IMR-90 (cell line): ENCODE data around the gene CHI3L1. TPM values are rescaled to one million over a fixed set of nuclear protein-coding genes. Genes with fewer than 3 reads are reported as not detected.

ENCODE experiments used
- ATAC-seq: fragments of 200-7000 bp; cut with Tn5 transposase; 2 replicates; pipeline ENCODE4 v1.9.1; 2020; ENCODE audit warnings: low read depth, mild to moderate bottlenecking, moderate library complexity
- BruUV-seq: library from RNA; stranded (reverse); fragments of 400-500 nt; replicated peaks from 2 replicates; lab custom pipeline; 2021; lab: Mats Ljungman, UMichigan
- CTCF ChIA-PET: fragments of 300-600 bp; formaldehyde crosslinking; extraction: SDS; loops from one replicate; lab custom pipeline; 2021; ENCODE audit warnings: antibody characterized with exemption; lab: Yijun Ruan, JAX
- POLR2A ChIA-PET: fragments of 300-600 bp; sonication (Branson Sonifier 250); formaldehyde crosslinking; loops from one replicate; lab custom pipeline; 2022; ENCODE audit warnings: antibody characterized with exemption; ENCODE audit not compliant: unreplicated experiment; lab: Charles Lee
- DNase-seq: peaks from one replicate; pipeline ENCODE4 v3.0.0; 2013
- H2AFZ ChIP-seq: replicated peaks from 2 replicates; pipeline ENCODE3; 2013; ENCODE audit warnings: low read length, mild to moderate bottlenecking; ENCODE audit not compliant: poor library complexity
- H2AK5ac ChIP-seq: 2 replicates; pipeline ENCODE4 v1.6.1; 2013; ENCODE audit warnings: low read depth, low read length, inconsistent platforms
- H2AK9ac ChIP-seq: replicated peaks from 2 replicates; pipeline ENCODE3; 2013; ENCODE audit warnings: mild to moderate bottlenecking, low read depth, low read length, moderate library complexity; ENCODE audit not compliant: poor library complexity
- H2BK120ac ChIP-seq: 2 replicates; pipeline ENCODE4 v1.6.1; 2013; ENCODE audit warnings: low read depth, low read length, inconsistent platforms
- H2BK15ac ChIP-seq: 3 replicates; pipeline ENCODE4 v1.6.1; 2013; ENCODE audit warnings: low read depth, low read length, inconsistent platforms
- H2BK20ac ChIP-seq: 2 replicates; pipeline ENCODE4 v1.6.1; 2013; ENCODE audit warnings: low read depth, mild to moderate bottlenecking, inconsistent platforms, low read length, moderate library complexity
- H2BK5ac ChIP-seq: 2 replicates; pipeline ENCODE4 v1.6.1; 2013; ENCODE audit warnings: mild to moderate bottlenecking, low read depth, low read length, inconsistent platforms; ENCODE audit not compliant: poor library complexity, severe bottlenecking
- H3K14ac ChIP-seq: replicated peaks from 2 replicates; pipeline ENCODE4 v1.6.1; 2013; ENCODE audit warnings: low read depth, low read length, inconsistent platforms
- H3K18ac ChIP-seq: 2 replicates; pipeline ENCODE4 v1.6.1; 2013; ENCODE audit warnings: low read depth, low read length, control low read depth
- H3K23ac ChIP-seq: 2 replicates; pipeline ENCODE4 v1.6.1; 2013; ENCODE audit warnings: low read depth, low read length, inconsistent platforms
- H3K27ac ChIP-seq: 2 replicates; pipeline ENCODE4 v1.5.1; 2013; ENCODE audit warnings: mild to moderate bottlenecking, control low read depth, low read length; ENCODE audit not compliant: insufficient read depth
- H3K27me3 ChIP-seq: 2 replicates; pipeline ENCODE4 v1.6.1; 2013; ENCODE audit warnings: low read length; ENCODE audit not compliant: control insufficient read depth, insufficient read depth
- H3K36me3 ChIP-seq: 2 replicates; pipeline ENCODE4 v1.6.1; 2013; ENCODE audit warnings: low read length, mixed read lengths; ENCODE audit not compliant: control insufficient read depth, insufficient read depth
- H3K4ac ChIP-seq: 2 replicates; pipeline ENCODE4 v1.6.1; 2013; ENCODE audit warnings: low read depth, low read length, inconsistent platforms
- H3K4me1 ChIP-seq: 2 replicates; pipeline ENCODE4 v1.6.1; 2013; ENCODE audit warnings: low read length, mixed read lengths; ENCODE audit not compliant: control insufficient read depth, insufficient read depth
- H3K4me2 ChIP-seq: 2 replicates; pipeline ENCODE4 v1.6.1; 2013; ENCODE audit warnings: low read depth, mild to moderate bottlenecking, control low read depth, low read length, moderate library complexity
- H3K4me3 ChIP-seq: 2 replicates; pipeline ENCODE4 v1.5.1; 2013; ENCODE audit warnings: low read depth, mild to moderate bottlenecking, control low read depth, low read length, moderate library complexity; ENCODE audit not compliant: insufficient read depth
- H3K56ac ChIP-seq: 2 replicates; pipeline ENCODE4 v1.6.1; 2013; ENCODE audit warnings: low read length, inconsistent platforms; ENCODE audit not compliant: insufficient read depth; ENCODE audit errors: extremely low read depth
- H3K79me1 ChIP-seq, 2 experiments: 2 replicates each; pipeline ENCODE4 v1.6.1; 2013; ENCODE audit warnings: low read length in 2 of 2, inconsistent platforms in 1 of 2, low read depth in 1 of 2
- H3K9ac ChIP-seq: 2 replicates; pipeline ENCODE4 v1.6.1; 2013; ENCODE audit warnings: low read depth, low read length, control low read depth
- H3K9me1 ChIP-seq: 2 replicates; pipeline ENCODE4 v1.6.1; 2013; ENCODE audit warnings: low read length, inconsistent platforms; ENCODE audit not compliant: insufficient read depth
- H3K9me3 ChIP-seq: 2 replicates; pipeline ENCODE4 v1.6.1; 2013; ENCODE audit warnings: low read length; ENCODE audit not compliant: control insufficient read depth, insufficient read depth
- H4K20me1 ChIP-seq: 2 replicates; pipeline ENCODE4 v1.6.1; 2013; ENCODE audit warnings: low read length, inconsistent platforms; ENCODE audit not compliant: insufficient read depth
- H4K5ac ChIP-seq: 2 replicates; pipeline ENCODE4 v1.6.1; 2013; ENCODE audit warnings: mild to moderate bottlenecking, low read depth, low read length, control low read depth
- H4K8ac ChIP-seq, 2 experiments: 2 replicates each; pipeline ENCODE4 v1.6.1; 2013; ENCODE audit warnings: low read depth in 2 of 2, low read length in 2 of 2, control low read depth in 1 of 2, inconsistent platforms in 1 of 2
- H4K91ac ChIP-seq: 2 replicates; pipeline ENCODE4 v1.6.1; 2013; ENCODE audit warnings: low read depth, low read length, inconsistent platforms; ENCODE audit not compliant: insufficient read depth
- BHLHE40 ChIP-seq: fragments of 150-350 bp; IDR thresholded peaks from 2 replicates; pipeline ENCODE4 v1.6.1; 2016; ENCODE audit warnings: mild to moderate bottlenecking, low read depth, low read length
- CEBPB ChIP-seq: IDR thresholded peaks from 2 replicates; pipeline ENCODE4 v1.6.1; 2012; ENCODE audit warnings: low read depth, low read length, improper control_type of control experiment
- CHD1 ChIP-seq: IDR thresholded peaks from 2 replicates; pipeline ENCODE4 v1.6.1; 2012; ENCODE audit warnings: low read depth, low read length, improper control_type of control experiment
- ELK1 ChIP-seq: fragments of 150-350 bp; IDR thresholded peaks from 2 replicates; pipeline ENCODE4 v1.6.1; 2016; ENCODE audit warnings: low read depth, mild to moderate bottlenecking, low read length, moderate library complexity, borderline replicate concordance
- FOS ChIP-seq: fragments of 150-350 bp; IDR thresholded peaks from 2 replicates; pipeline ENCODE4 v1.6.1; 2016; ENCODE audit warnings: low read depth, low read length
- MAZ ChIP-seq: IDR thresholded peaks from 2 replicates; pipeline ENCODE4 v1.6.1; 2012; ENCODE audit warnings: low read depth, mild to moderate bottlenecking, low read length, improper control_type of control experiment, moderate library complexity, borderline replicate concordance
- POLR2A ChIP-seq: IDR thresholded peaks from 2 replicates; pipeline ENCODE4 v1.6.1; 2012; ENCODE audit warnings: mild to moderate bottlenecking, low read depth, low read length
- RCOR1 ChIP-seq: IDR thresholded peaks from 2 replicates; pipeline ENCODE4 v1.6.1; 2012; ENCODE audit warnings: mild to moderate bottlenecking, low read length, improper control_type of control experiment; ENCODE audit not compliant: insufficient replicate concordance
- SMC3 ChIP-seq: fragments of 150-350 bp; IDR thresholded peaks from 2 replicates; pipeline ENCODE4 v1.6.1; 2016; ENCODE audit warnings: low read depth, mild to moderate bottlenecking, antibody characterized with exemption, low read length, moderate library complexity
- WGBS, 2 experiments: methylation state at CpG; one replicate each; pipeline versions ENCODE4 v1.1.5 to v1.1.7; 2013; ENCODE audit warnings: missing lambda C conversion rate in 2 of 2; ENCODE audit not compliant: insufficient read length in 1 of 2; ENCODE audit errors: extremely low coverage in 2 of 2; 5-methylcytosine and 5-hydroxymethylcytosine counted together
- dilution Hi-C: fragments of 300-500 bp; cut with HindIII; formaldehyde crosslinking; loops from one replicate; pipeline ENCODE4 v1.14.3; 2018; ENCODE audit warnings: low sequenced_read_pairs; ENCODE audit not compliant: unreplicated experiment
- in situ Hi-C: fragments of 300-500 bp; cut with MboI; formaldehyde crosslinking; loops from 3 replicates; pipeline ENCODE4 v1.14.3; 2019; ENCODE audit warnings: low sequenced_read_pairs, inconsistent platforms, mixed read lengths
- intact Hi-C: fragments of 100-400 bp; cut with micrococcal nuclease; formaldehyde crosslinking; loops from 2 replicates; pipeline ENCODE4 v1.10.0; 2022
- polyA plus RNA-seq, 3 experiments: library from polyadenylated mRNA; depleted of rRNA; stranded (reverse); fragments of >200 nt; gene quantifications; 2 replicates each; pipeline ENCODE4 v1.2.3, GENCODE V29; 2012; ENCODE audit warnings: low replicate concordance in 1 of 3
- total RNA-seq: library from RNA; depleted of rRNA; stranded (reverse); fragments of >200 nt; gene quantifications from 2 replicates; pipeline ENCODE4 v1.2.3, GENCODE V29; 2012
- TF ChIP-seq, protein P1 (sequence below): fragments of 150-350 bp; IDR thresholded peaks from 2 replicates; pipeline ENCODE4 v1.6.1; 2017; ENCODE audit warnings: mild to moderate bottlenecking, antibody characterized with exemption, low read length, low read depth
- TF ChIP-seq, protein P2 (sequence below): conservative IDR thresholded peaks from 2 replicates; pipeline ENCODE4 v1.5.1; 2012; ENCODE audit warnings: mild to moderate bottlenecking, low read depth, low read length, improper control_type of control experiment

The CHI3L1 gene
- total and polyA plus RNA-seq, 2 of the 4 experiments (the other 2 are of a cell fraction) = 0.17 TPM; not detected in 1

- Histone ChIP-seq H4K20me1 (no peaks in the 10 kb centered on the region), H2BK120ac (no peak overlapping the region), H2BK15ac (no peak overlapping the region), H3K4ac (no peak overlapping the region), H2AFZ (no peak overlapping the region), H3K9me3 (no peaks in the 10 kb centered on the region), H4K5ac (no peak overlapping the region), H3K9me1 (no peaks in the 10 kb centered on the region), H3K14ac (no peak overlapping the region), H4K8ac (no peak overlapping the region), H3K23ac (no peak overlapping the region), H3K56ac (no peak overlapping the region), H2AK9ac (no peak overlapping the region), H3K9ac (no peak overlapping the region), H3K27ac (no peak overlapping the region), H3K79me1 (no peaks in the 10 kb centered on the region), H3K36me3 (no peaks in the 10 kb centered on the region), H3K4me3 (no peak overlapping the region), H2AK5ac (no peak overlapping the region), H2BK5ac (no peak overlapping the region), H3K18ac (no peak overlapping the region), H2BK20ac (no peak overlapping the region), H3K4me1 (peaks cover 2% of the 10 kb centered on the region; the same call in 1 of the 2 replicates), H4K91ac (no peak overlapping the region), H3K27me3 (peaks cover 16% of the 10 kb centered on the region), H3K4me2 (no peak overlapping the region)
- ATAC-seq (no peak), DNase-seq (no peak)
- no TSS peak for BruUV-seq
- in situ Hi-C loops (no loop called here), intact Hi-C loops (no loop called here), dilution Hi-C loops (no loop called here)
- CTCF ChIA-PET = no interaction called here
- WGBS, 2 experiments = no CpG with 5 or more reads among the region's 2 CpGs
- no peak for TF ChIP-seq ELK1
- TF ChIP-seq FOS = no peak
- TF ChIP-seq CEBPB = no peak
- TF ChIP-seq RCOR1 = no peak
- TF ChIP-seq CHD1 = no peak
- no peak for TF ChIP-seq POLR2A
- TF ChIP-seq SMC3 = no peak
- TF ChIP-seq BHLHE40 = no peak
- TF ChIP-seq MAZ = no peak
- TF ChIP-seq, protein P1, sequence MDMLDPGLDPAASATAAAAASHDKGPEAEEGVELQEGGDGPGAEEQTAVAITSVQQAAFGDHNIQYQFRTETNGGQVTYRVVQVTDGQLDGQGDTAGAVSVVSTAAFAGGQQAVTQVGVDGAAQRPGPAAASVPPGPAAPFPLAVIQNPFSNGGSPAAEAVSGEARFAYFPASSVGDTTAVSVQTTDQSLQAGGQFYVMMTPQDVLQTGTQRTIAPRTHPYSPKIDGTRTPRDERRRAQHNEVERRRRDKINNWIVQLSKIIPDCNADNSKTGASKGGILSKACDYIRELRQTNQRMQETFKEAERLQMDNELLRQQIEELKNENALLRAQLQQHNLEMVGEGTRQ = no peak
- TF ChIP-seq, protein P2, sequence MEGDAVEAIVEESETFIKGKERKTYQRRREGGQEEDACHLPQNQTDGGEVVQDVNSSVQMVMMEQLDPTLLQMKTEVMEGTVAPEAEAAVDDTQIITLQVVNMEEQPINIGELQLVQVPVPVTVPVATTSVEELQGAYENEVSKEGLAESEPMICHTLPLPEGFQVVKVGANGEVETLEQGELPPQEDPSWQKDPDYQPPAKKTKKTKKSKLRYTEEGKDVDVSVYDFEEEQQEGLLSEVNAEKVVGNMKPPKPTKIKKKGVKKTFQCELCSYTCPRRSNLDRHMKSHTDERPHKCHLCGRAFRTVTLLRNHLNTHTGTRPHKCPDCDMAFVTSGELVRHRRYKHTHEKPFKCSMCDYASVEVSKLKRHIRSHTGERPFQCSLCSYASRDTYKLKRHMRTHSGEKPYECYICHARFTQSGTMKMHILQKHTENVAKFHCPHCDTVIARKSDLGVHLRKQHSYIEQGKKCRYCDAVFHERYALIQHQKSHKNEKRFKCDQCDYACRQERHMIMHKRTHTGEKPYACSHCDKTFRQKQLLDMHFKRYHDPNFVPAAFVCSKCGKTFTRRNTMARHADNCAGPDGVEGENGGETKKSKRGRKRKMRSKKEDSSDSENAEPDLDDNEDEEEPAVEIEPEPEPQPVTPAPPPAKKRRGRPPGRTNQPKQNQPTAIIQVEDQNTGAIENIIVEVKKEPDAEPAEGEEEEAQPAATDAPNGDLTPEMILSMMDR = no peak
- POLR2A ChIA-PET = no interaction called here
Measured at GRCh38 chr1:203183828-203184227, 2.7 kb downstream of the CHI3L1 start.
